ENCODE data around the gene OR56B1. TPM values are rescaled to one million over a fixed set of nuclear protein-coding genes. Genes with fewer than 3 reads are reported as not detected.

OR56B1 gene, protein sequence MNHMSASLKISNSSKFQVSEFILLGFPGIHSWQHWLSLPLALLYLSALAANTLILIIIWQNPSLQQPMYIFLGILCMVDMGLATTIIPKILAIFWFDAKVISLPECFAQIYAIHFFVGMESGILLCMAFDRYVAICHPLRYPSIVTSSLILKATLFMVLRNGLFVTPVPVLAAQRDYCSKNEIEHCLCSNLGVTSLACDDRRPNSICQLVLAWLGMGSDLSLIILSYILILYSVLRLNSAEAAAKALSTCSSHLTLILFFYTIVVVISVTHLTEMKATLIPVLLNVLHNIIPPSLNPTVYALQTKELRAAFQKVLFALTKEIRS
- not detected in 2 replicates for total RNA-seq (2014; rRNA removed; shearing (Covaris generic))
- polyA plus RNA-seq (2016; fragmentation: Nextera tagmentation; extraction: Ambion mirVana), result not detected in 2 replicates

DNA sequence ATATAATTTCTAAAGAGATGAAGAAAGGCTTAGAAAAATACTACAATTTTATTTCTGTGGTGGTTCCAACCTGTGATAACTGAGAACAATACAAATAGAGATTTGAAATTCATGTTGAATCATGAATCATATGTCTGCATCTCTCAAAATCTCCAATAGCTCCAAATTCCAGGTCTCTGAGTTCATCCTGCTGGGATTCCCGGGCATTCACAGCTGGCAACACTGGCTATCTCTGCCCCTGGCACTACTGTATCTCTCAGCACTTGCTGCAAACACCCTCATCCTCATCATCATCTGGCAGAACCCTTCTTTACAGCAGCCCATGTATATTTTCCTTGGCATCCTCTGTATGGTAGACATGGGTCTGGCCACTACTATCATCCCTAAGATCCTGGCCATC, at the start of gene OR56B1:
Gene OR56B1, plus strand, starts transcription at position 53 of the 400 bp plus-strand sequence. Its CDS starts 69 bp downstream, at position 122.
- H3K4me1 ChIP-seq (ENCODE audit: insufficient read depth), result peaks cover 6% of the 10 kb centered on the region; the same call in 1 of the 2 replicates
- H2AFZ ChIP-seq, result no peak within 1 kb of the TSS
- no peaks in the 10 kb centered on the region for H4K20me1 ChIP-seq (ENCODE audit: insufficient read depth)
- 50 to 72% methylated on average over 1 of the region's 1 CpG for WGBS, 2 experiments (ENCODE audit: low coverage in 1 of 2, low lambda C conversion rate in 2 of 2, missing lambda C conversion rate in 2 of 2)
- H3K9me2 ChIP-seq (ENCODE audit: insufficient read depth), result no peaks in the 10 kb centered on the region
- H3K79me2 ChIP-seq (ENCODE audit: insufficient read depth), result no peaks in the 10 kb centered on the region
- H3K27ac ChIP-seq, result no peak within 1 kb of the TSS
- H3K27me3 ChIP-seq (replicated peaks; ENCODE audit: insufficient read depth), result no peaks in the 10 kb centered on the region
- H3F3A ChIP-seq (ENCODE audit: insufficient read depth), result no peaks in the 10 kb centered on the region
- H3K36me3 ChIP-seq (ENCODE audit: low read depth), result no peaks in the 10 kb centered on the region
- peak; percentile 18 for DNase-seq
- no peak within 1 kb of the TSS for H3K4me3 ChIP-seq
- no peak within 1 kb of the TSS for H3K4me2 ChIP-seq (ENCODE audit: unreplicated experiment)
- in situ Hi-C loops (cut with MboI), result no loop called here
- TF ChIP-seq EZH2 (IDR thresholded peaks at IDR 0.05; ENCODE audit: insufficient read depth, poor library complexity, severe bottlenecking), result no peak
- H3K9ac ChIP-seq, result no peak within 1 kb of the TSS
- H3K9me3 ChIP-seq (ENCODE audit: low read depth), result no peaks in the 10 kb centered on the region

DNA sequence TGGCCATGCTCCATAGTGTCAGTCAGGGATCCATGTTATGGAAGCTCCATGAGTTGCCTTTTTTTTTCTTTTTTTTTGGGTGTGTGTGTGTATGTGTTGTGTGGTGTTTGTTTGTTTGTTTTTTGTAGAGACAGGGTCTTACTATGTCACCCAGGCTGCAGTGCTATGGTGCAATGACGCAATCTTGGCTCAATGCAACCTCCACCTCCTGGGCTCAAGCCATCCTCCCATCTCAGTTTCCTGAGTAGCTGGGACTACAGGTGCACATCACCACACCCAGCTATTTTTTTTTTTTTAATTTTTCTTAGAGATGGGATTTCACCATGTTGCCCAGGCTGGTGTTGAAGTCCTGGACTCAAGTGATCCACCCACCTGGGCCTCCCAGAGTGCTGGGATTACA, 47.8 kb upstream of the OR56B1 start:
- Histone ChIP-seq H4K20me1 (ENCODE audit: insufficient read depth) (no peaks in the 10 kb centered on the region), H3K36me3 (ENCODE audit: low read depth) (no peaks in the 10 kb centered on the region), H2AFZ (peak overlapping the region; percentile 72; the same call in 1 of the 2 replicates), H3F3A (ENCODE audit: insufficient read depth) (peaks cover 16% of the 10 kb centered on the region), H3K9ac (no peak overlapping the region), H3K79me2 (ENCODE audit: insufficient read depth) (peaks cover 31% of the 10 kb centered on the region), H3K4me1 (ENCODE audit: insufficient read depth) (peaks cover 27% of the 10 kb centered on the region), H3K9me2 (ENCODE audit: insufficient read depth) (no peaks in the 10 kb centered on the region), H3K27ac (peak overlapping the region; percentile 97), H3K4me3 (no peak overlapping the region), H3K9me3 (ENCODE audit: low read depth) (no peaks in the 10 kb centered on the region), H3K4me2 (ENCODE audit: unreplicated experiment) (no peak overlapping the region), H3K27me3 (replicated peaks; ENCODE audit: insufficient read depth) (no peaks in the 10 kb centered on the region)
- 90 to 100% methylated on average over 1 of the region's 1 CpG for WGBS, 2 experiments (ENCODE audit: low coverage in 1 of 2, low lambda C conversion rate in 2 of 2, missing lambda C conversion rate in 2 of 2)
- TF ChIP-seq EZH2phosphoT487 (IDR thresholded peaks at IDR 0.05; ENCODE audit: insufficient read depth, low read depth), result no peak
- TF ChIP-seq EZH2 (IDR thresholded peaks at IDR 0.05; ENCODE audit: insufficient read depth, poor library complexity, severe bottlenecking), result no peak
- DNase-seq, result no peak
- in situ Hi-C loops (cut with MboI), result loop anchor here (25.0 kb wide), 1 partner anchor 649 kb away; no protein-coding TSS in a partner anchor

DNA sequence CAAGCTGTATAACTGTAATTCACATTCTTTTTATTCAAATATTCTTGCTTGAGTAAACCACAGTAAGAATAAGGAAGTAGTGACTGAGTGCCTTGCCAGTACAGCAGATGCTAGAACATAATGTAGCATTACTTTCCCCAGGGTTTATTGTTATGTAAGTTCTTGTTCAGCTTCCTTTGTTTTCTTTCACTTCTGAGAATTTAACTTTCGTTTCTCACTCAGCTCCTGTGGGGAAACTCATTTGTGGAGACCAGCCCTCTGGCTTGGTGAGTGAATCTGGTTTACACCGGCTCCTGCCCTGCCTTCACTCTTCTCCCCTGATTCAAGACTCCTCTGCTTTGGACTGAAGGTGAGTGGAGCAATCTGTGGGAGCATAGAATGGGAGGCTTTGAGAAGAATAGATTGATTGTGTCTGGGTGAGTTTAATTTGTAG, 46.7 kb upstream of the OR56B1 start, which contains the start of gene TRIM22:
Gene TRIM22, plus strand, starts transcription at position 240 of the 433 bp plus-strand sequence. CDS start 6,443 bp downstream, outside the sequence.
- Histone ChIP-seq H3K9me3 (ENCODE audit: low read depth) (no peaks in the 10 kb centered on the region), H4K20me1 (ENCODE audit: insufficient read depth) (no peaks in the 10 kb centered on the region), H2AFZ (peak within 1 kb of the TSS; percentile 72), H3K27ac (peak within 1 kb of the TSS; percentile 97), H3K9ac (peak within 1 kb of the TSS; percentile 96), H3K4me3 (peak within 1 kb of the TSS; percentile 79), H3K79me2 (ENCODE audit: insufficient read depth) (peaks cover 28% of the 10 kb centered on the region), H3K36me3 (ENCODE audit: low read depth) (0 out of 2 replicates have a peak, but pooled peaks cover 4% of the 10 kb centered on the region), H3K9me2 (ENCODE audit: insufficient read depth) (no peaks in the 10 kb centered on the region), H3K4me1 (ENCODE audit: insufficient read depth) (peaks cover 22% of the 10 kb centered on the region), H3K4me2 (ENCODE audit: unreplicated experiment) (peak within 1 kb of the TSS; percentile 97), H3F3A (ENCODE audit: insufficient read depth) (peaks cover 9% of the 10 kb centered on the region; the same call in 1 of the 2 replicates), H3K27me3 (replicated peaks; ENCODE audit: insufficient read depth) (no peaks in the 10 kb centered on the region)
- DNase-seq, result peak; percentile 88
- no peak for TF ChIP-seq EZH2 (IDR thresholded peaks at IDR 0.05; ENCODE audit: insufficient read depth, poor library complexity, severe bottlenecking)
- TF ChIP-seq EZH2phosphoT487 (IDR thresholded peaks at IDR 0.05; ENCODE audit: insufficient read depth, low read depth), result no peak
- in situ Hi-C loops (cut with MboI), result loop anchor here (25.0 kb wide), 1 partner anchor 648 kb away; no protein-coding TSS in a partner anchor
- WGBS, 2 experiments (ENCODE audit: low coverage in 1 of 2, low lambda C conversion rate in 2 of 2, missing lambda C conversion rate in 2 of 2), result 2 to 3% methylated on average over 2 of the region's 2 CpGs

DNA sequence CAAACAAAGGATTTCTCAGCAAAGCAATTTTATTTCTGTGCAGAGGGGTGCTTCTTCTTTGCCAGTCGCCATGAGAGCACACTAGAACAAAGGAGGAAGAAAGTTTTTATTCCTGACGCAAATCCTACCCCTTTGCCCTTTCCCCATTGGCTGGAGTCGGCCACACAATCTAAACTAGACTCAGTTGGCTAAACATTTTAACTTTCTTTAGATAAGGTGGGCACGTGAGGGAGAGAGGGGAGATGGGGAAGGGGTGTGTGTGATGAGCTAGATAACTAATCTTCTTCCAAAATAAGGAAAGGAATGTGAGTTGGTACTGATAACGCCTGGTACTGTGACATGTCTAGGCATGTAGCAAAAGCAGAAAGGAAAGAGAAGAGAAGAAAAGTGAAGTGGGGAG, 46.0 kb upstream of the OR56B1 start:
- in situ Hi-C loops (cut with MboI), result loop anchor here (25.0 kb wide), 1 partner anchor 647 kb away; no protein-coding TSS in a partner anchor
- Histone ChIP-seq H3K9me3 (ENCODE audit: low read depth) (no peaks in the 10 kb centered on the region), H3K79me2 (ENCODE audit: insufficient read depth) (peaks cover 35% of the 10 kb centered on the region), H3K9me2 (ENCODE audit: insufficient read depth) (no peaks in the 10 kb centered on the region), H4K20me1 (ENCODE audit: insufficient read depth) (no peaks in the 10 kb centered on the region), H2AFZ (peak overlapping the region; percentile 72), H3K27me3 (replicated peaks; ENCODE audit: insufficient read depth) (no peaks in the 10 kb centered on the region), H3K36me3 (ENCODE audit: low read depth) (0 out of 2 replicates have a peak, but pooled peaks cover 4% of the 10 kb centered on the region), H3K4me1 (ENCODE audit: insufficient read depth) (peaks cover 20% of the 10 kb centered on the region), H3F3A (ENCODE audit: insufficient read depth) (peaks cover 9% of the 10 kb centered on the region; the same call in 1 of the 2 replicates), H3K4me3 (peak overlapping the region; percentile 79), H3K4me2 (ENCODE audit: unreplicated experiment) (peak overlapping the region; percentile 97), H3K27ac (peak overlapping the region; percentile 97), H3K9ac (peak overlapping the region; percentile 96)
- TF ChIP-seq EZH2phosphoT487 (IDR thresholded peaks at IDR 0.05; ENCODE audit: insufficient read depth, low read depth) (no peak), EZH2 (IDR thresholded peaks at IDR 0.05; ENCODE audit: insufficient read depth, poor library complexity, severe bottlenecking) (no peak)
- peak; percentile 50 for DNase-seq
- 0 to 3% methylated on average over 5 of the region's 5 CpGs for WGBS, 2 experiments (ENCODE audit: low coverage in 1 of 2, low lambda C conversion rate in 2 of 2, missing lambda C conversion rate in 2 of 2)

Measured in GM23248 (cell line).